Hindlimb muscle (tissue), 1 donor: Measurements from ENCODE around the gene BUB1B. TPM values are rescaled to one million over a fixed set of nuclear protein-coding genes. Genes with fewer than 3 reads are reported as not detected.

Experiments used
- DNase-seq: peaks from one replicate; pipeline ENCODE4 v3.0.0-alpha.2; 2013
- polyA plus RNA-seq: library from polyadenylated mRNA; unstranded; fragments of 120-200 nt; gene quantifications from one replicate; pipeline ENCODE4 v1.2.1, GENCODE V29; 2013; ENCODE audit not compliant: insufficient read length

The BUB1B gene
- polyA plus RNA-seq, 1 donor: 7.8 TPM

DNA sequence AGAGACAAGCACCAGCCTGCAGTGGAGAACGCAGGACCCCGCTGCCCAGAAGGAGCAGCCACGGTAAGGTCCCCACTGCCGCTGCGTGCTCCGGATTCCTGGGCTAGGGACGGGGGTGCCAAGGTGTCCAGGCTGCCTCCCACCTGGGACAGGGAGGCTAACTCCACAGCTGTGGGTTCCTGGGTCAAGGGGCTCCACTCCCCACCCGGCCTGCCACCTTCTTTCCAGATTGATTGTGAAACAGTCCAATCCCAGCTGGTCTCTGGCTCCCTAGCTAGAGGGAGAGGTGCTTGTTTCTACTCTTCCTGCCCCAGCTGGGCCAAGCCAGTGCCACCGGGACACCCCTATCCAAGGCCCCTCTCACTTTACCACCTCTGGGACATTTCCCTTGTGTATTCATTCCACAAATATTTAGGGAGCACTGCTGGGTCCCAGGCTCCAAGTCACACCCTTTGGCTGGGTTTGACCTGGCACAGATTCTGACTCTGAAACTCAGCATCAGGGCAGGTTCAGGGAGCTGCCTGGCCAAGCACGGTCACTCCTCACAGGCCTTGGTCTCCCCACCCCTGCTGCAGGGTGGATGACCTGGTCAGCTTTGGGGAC, 79.9 kb downstream of the BUB1B start:
- DNase-seq: no peak

DNA sequence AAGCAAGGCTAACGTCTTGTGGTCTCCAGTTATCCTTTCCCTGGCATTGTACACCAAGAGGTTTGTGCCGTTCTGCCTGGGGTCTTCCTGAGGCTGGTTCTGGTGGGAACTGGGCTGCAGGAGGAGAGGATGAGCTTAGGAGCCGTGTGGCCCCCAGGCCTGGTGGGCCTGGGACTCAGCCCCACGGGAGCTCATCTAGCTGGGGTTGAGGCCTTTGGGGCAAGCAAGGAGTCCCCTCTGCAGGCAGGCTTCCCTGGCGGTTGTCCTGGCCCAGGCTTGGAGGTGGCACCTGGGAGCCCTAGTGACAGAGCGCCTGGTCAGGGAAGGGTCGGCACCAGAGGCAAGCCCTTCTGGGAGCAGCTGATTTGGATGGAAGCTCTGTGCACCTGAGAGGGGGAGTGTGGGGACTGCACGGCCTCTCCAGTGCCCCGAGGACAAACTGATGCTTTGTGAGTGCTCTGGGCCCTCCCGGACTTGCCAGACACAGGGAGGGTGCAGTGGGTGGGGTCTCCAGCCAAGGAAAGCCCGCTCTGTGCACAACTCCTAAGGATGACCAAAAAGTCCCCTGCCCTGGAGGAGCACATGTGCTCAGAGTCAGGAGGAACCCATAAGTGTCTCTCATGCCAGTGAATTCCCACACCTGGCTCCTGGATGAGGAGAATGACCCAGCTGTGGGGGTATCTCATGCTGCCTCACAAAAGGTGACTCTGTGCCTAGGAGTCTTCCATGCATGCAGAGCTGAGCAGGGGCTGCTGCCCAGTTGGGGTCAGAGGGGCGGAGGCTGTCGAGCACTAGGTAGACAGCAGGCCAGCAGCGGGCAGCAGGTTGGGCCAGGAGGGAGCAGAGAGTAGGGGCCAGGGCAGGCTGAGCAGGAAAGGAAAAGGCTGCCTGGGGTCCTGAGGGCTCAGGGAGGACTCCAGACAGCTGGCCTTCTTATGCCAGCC, 80.7 kb downstream of the BUB1B start:
- DNase-seq: no peak

DNA sequence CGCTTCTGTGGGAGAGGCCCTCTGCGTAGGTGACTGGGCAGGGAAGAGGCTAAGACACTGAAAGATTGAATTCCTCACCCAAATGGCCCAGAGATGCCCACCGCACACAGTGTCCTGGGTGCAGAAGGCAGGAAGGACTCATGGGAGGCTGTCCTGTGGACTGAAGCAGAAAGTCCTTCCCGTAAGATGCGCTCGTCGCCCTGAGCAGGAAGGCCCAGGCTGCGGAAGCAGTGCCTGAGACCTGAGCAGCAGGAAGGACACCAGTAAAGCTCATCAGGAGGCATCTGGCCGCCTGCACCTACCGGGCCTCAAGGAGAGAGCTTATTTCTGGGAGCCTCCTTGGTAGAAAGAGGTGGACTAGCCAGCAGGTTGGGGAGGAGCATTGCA, 81.3 kb downstream of the BUB1B start:
- DNase-seq: no peak

DNA sequence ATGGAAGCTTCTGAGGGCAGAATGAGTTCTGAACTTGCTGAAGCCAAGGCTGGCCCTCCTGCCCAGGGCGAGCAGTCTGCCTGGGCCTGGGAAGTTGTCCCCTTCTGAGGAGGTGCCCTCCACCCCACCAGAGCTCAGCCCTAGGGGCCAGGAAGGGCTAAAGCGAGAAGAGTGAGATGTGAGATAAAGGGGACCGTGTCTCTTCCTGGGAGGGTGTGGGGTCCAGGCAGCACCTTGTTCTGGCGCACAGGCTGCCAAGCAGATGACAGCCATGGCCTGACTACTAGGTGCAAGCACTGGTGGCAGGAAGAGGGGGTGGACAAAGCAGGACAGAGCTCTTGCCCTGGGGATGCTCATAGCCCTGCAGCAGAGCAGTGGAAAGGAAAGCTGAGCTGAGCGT, 81.7 kb downstream of the BUB1B start:
- no peak for DNase-seq

DNA sequence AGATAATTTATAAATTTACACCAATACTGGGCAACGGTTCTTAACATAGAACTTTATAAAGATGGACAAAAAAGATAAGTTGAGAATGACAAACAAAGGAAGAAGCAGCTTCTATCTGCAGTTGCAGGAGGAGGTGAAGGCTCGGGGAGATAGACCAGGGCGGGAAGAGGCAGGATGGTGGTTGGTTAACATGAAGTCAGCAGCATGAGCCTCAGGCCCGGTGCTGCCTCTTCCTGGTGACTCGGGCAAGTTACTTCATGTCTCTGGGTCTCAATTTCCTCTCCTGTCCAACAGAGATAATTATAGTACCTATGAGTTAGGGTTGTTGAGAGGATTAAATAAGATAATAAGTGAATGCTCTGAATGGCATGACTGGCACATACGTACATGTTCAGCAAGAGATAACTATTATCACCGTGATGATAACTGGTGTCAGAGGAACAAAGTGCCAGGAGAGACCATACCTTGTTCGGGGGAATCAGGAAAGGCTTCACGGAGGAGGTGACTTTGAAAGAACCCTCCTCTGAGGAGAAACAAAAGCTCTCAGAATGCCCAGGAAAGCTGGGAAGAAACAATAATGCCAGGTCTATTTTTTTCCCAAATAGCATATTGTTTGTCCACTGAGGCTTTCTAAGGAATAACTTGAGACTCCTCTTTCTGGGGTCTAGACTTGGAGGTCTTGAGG, 82.4 kb downstream of the BUB1B start:
- no peak for DNase-seq

DNA sequence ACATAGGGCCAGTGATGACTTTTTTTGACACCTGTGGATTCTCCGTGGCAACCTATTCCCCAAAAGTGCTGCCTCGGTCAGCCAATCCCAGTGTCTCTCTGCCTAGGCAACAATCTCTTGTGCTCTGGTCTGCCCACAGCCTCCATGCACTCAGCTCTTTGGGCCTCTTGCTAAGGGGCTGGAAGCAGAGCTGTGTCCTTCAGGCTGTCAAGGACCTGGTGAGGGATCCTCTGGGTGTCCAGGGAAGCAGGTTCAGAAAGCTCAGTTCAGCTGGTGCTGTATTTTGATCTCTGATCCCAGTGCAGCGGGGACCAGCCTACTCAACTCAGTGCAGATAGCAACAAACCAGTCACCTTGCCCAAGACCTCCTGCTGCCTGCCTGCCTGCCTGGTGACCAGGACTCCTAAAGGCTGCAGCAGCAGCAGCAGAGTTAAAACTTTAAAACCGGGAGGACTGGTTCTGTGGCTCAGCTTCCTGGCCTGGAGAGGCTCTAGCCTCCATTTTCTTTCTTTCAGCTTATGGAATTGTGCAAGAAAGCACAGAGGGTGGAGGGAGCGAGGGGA, 84.2 kb downstream of the BUB1B start:
- no peak for DNase-seq

DNA sequence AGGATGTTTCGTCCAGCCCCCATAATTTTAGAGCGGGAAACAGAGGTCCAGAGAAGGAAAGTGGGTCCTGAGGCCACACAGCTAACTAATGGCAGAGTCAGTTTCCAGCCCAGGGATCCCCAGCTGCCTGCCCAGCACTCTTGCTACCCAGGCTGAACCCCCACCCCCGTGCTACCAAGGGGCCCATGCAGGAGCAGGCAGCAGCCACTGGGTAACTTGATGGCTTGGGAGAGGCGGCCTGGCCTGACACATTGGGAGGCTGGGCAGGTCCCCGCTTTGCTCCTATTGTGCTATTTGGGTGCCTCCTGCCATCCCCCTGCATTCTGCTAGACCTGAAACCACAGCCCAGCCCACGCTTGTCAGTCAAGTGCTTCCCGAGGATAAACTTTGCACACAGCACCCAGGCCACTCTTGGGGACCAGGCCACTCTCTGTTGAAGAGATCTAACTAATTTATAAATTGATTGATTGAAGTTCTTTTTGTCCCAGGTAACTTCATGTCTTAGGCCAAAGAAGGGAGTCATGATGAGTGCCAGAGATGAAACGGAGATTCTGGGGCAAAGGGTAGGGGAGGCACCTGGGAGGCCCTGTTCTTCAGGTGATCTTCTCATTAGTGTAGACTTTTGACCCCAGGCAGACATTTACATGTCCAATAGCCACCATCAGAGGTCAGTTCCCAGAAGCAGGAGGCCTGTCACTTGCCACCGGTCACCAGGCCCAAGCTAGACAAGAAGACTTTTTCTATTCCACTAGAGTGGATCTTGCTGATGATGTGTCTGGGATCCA, 85.0 kb downstream of the BUB1B start:
- DNase-seq: no peak

DNA sequence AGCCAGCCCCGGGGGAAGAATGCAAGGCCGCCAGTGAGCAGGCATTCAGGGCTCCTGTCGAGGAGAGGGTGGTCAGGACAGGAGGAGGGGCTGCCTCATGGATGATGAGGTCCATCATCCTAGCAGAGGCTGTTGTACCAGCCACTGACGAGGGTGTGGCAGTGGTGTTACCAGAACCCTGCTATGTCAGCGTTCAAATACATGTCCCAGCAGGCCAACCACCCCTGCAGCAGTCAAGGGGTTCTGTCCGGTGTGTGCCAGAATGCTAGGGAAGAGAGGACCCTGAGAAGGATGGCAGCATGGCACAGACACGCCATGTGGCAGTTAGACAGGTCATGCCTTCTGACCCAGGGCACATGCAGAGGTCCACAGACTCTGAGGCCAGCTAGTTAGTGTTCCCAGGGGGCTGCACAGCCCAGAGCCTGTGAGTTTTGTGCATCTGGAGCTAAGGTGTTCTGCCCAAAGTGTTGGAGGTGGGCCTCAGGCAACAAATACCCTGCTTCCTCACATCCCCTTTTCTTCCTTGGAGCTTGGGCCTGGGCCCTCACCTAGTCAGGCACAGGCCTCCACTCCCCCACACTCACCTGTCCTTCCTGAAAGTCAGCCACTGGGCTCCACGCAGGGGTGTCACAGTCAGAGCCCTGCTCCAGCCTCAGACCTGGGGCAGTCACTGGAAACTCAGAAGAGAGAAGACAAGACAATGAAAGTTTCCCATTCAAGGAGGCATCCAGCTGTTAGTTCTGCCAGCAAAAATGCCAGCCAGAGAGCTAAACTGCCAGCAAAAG, 85.8 kb downstream of the BUB1B start:
- no peak for DNase-seq

DNA sequence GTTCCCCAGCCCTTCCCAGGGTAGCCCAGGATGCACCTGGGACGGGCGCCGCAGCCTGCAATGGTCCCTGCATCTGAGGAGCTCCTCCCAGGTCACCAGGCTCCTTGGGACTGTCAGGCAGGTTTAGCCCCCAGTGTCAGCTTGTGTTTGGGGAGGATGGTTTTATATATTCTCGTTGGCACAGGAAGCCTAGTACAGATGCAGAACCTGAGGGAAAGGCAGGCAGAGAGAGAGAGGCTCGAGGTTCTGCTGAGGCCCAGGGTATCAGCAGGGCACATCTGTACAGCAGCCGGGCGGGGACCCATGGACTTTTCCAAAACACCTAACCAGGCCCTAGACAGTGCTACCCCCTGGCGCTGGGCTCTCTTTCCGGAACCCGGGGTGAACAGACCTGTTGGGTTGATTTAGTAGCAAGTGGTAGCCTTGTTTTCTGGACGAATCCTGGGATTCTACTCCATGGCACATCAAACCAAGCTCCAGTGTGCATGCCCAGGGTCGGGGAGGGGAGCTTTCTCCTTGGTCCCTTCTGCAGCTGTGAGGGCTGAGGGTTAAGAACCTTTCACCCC, 86.6 kb downstream of the BUB1B start:
- DNase-seq: no peak

DNA sequence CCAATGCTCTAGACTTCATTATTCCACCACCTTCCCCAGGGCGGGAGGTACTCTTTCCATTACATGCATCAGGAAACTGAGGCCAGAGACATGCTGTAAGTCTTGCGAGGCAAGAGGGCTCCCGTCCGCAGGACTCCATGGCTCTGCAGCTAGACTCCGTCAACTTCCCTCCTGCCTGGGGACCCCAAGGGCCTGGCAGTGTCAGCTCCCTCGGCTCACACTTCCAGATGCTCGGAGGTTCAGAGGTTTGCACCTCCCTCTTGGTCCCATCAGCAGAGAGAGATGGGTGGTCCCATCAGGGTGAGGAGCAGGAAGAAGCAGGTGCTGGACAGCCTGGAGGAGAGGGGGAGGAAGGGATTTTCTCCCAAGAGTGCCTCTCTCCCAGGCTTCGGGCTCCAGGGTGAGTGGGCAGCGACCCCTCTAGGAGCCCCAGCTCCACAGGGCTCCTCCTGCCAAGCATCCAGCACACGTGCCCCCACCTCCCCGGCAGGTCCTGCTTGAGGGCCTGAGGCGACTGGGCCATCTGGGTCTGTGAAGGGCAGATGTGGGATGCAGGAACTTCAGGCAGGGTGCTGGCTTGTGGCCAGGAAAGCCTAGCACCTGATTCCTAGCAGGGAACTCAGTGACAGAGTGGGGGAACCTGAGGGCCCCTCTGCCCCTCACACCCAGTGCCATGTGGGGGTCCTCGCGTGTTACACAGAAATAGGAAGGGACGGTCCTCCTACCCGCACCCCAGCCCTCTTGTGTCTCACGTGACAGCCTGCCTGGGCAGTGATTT, 87.3 kb downstream of the BUB1B start:
- DNase-seq: no peak

DNA sequence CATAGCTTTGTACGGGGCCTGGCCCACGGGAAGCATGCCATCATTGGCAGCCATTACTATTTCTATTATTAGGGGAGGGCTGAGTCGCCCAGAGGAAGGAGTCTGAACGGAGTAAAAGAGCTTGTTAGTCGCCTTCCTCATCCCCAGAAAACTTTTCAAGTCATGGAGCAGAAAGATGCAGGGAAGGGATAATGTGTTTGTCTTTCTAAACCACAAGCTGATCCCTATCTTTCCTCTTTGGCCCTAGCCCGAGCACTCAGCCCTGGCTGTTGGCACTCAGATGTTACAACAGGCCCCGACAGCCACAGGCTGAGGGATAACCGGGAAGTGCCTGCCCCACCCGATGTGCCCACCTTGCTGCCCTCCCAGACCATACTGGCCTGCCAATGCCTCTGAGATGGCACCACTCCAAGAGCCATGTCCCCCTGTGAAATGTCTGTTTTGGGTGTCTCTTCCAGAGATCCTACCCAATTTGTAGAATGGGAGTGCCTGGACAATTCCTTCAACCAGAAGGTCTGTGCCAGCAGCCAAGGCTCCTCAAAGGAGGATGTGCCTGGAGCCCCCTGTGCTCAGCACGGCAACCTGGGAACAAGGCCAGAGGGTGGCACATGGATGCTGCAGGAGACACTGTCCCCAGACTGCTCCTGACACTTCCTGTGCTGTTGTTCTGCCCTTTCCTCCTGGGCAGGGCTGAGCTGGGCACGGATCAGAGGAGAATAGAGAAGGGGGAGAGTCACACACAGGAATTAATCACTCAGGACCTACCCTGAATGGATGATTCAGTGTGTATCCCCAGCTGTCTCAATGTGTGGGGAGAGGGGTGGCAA, 88.8 kb downstream of the BUB1B start:
- no peak for DNase-seq

DNA sequence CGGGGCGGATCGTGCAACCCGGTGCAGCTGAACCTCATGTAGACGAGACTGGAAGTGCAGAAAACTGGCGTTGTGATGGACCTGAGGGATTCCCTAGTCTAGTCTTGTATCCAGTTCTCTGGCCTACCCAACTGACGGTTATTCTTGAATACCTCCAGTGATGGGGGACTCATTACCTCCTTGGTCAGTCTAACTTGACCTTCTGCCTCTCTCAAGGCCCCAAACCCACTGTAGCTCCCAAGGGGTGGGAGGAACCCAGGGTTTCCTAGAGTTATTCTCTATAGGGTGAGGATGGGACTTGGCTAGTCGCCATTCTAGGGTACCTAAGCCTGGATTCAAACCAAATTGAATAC, 89.4 kb downstream of the BUB1B start:
- DNase-seq: no peak

DNA sequence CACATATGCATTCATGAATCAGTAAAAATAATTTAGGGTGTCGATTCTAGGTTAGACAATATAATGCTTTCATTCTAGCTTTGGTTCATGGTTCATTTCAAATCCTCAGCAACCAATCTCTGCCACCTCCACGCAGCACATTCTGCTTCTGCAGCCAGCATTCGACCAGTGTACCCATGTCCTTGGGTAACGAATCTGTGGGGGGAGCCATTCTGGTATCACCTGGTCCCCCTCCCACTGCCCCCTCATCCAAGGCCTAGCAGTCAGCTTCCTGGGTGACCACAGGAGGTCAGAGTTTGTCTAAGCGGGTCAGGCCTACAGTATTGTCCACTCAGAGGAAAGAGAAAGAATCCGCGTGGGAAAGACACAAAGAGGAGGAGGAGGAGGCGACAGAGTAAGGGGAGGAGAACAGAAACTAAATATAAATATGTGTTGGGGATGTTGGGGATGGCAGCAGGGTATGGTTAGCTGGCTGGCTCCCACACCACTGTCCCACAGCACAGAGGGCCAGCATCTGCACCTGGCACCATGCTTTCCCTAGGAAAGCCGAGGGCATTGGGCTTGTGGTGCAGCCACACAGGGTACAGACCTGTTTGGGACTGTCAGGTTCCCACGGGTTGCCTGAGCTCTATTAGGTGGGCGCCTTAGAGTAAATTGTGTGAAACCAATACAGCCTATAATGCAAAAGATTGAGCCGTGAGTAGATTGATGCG, 90.1 kb downstream of the BUB1B start:
- no peak for DNase-seq

DNA sequence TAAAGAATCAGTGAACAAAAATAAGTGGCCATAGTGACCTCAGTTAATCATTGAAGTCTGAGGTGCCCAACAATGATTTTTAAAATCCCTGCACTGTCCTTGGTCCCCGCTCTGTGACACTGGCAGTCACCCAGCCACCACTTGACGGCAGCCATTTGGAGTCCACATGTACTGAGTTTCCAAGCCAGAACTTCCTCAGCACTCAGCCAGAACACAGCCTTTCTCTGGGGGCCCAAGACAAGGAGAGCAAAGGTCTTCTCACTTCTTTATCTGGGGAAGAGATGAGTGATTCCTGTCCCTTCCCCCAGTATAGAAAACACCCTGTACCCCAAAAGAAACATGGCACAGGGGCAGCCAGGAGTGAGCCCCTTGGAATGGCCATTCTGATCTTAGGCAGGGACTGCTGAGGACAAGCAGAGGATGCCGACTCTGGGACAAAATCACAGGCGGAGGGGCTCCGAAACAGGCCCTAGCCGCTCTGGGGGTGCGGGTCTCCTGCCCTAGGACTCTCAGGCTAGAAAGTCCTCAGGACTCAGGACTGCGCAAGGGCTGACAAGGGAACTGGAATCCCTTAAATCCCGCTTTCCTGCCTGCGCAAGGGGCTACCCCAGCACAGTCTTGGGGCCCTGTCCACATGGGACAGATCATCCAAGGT, 90.7 kb downstream of the BUB1B start:
- no peak for DNase-seq

DNA sequence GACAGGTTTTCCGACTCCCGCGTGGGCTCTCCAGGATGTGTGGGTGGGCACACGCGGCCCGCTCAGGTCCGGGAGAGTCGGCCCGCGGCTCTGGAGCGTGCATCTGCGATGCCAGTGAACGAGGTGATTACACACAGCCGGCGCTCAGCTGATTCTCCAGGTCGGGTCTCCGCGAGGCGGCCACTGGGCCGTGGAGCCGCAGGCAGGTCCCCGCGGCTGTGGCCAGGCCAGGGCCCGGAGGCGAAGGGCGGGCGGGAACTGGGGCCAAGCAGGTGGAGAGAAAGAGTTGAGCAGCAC, 91.2 kb downstream of the BUB1B start:
- DNase-seq: no peak

DNA sequence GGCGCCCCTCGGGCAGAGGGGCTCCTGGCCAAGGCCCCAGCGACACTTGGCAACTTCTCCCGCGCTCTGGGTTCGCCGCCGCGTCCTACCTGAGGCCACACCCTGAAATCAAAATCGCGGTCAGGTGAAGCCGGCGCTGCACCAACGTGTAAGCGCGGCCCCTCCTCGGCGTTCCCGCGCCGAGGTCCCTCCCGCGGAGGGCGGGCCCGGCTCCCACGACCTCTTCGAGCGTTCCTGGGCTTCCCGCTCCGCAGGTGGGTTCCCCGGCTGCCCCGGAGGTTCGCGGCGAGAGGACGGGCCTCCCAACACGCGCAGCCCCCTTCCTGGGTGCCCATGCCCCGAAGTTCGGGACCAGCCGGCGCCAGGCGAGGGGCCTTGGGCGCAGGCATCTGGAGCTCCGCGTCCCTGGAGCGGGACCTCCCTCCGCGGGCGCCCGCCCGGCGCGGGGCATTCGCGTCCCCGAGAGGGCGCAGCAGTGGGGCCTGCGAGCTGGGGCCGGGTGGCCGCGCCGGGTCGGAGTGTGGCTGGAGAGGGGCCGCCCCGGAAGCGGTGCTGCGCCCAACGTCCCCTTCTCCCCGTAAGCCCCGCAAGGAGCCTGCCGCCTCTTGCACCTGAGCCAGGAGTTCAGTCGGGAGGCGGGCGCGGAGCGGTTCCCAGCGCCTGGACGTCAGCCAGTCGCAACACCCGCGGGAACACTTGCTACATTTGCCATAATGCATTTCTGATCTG, 91.7 kb downstream of the BUB1B start:
- DNase-seq: peak; percentile 36

DNA sequence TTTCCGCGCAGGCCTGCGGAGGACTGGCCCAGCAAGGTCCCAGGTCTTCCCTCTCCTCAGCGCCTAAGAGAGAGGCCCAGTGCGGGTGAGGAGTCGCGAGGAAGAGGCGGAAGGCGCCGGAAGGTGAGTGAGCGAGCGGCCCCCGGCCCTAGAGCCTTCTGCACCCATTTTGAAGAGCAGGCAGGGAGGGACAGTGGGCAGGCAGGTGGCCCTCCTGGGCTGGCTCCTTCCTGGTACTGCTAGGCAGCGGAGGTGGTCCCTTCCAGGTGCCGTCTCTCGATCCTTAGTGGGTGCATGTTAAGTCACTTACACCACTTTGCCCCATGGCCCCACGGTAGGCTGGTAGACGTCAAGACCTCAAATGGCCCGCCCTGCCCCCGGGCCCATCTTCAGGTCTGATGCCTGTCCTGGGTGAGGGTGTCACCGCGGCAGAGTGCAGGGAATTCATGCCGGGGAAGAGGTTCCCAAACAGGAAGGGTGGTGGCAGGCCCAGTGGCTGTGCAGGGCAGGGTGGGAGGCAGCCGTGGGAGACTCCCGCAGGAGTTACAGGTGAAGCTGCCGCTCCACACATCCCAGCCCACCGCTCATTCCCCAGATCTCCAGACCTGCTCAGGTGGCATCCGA, 92.4 kb downstream of the BUB1B start:
- DNase-seq: no peak
